Rectal smooth muscle tissue (tissue), 1 donor: Measurements from ENCODE around the gene MVB12B.

Source experiments
- H3K27ac ChIP-seq: one replicate; pipeline ENCODE4 v1.7.0; 2013; ENCODE audit warnings: low read depth, low read length, inconsistent platforms
- H3K27me3 ChIP-seq: one replicate; pipeline ENCODE4 v1.7.0; 2013; ENCODE audit warnings: low read length; ENCODE audit not compliant: control insufficient read depth, insufficient read depth
- H3K36me3 ChIP-seq: one replicate; pipeline ENCODE4 v1.7.0; 2013; ENCODE audit warnings: low read length; ENCODE audit not compliant: control insufficient read depth, insufficient read depth
- H3K4me1 ChIP-seq: one replicate; pipeline ENCODE4 v1.7.0; 2013; ENCODE audit warnings: low read length; ENCODE audit not compliant: control insufficient read depth, insufficient read depth
- H3K4me3 ChIP-seq: one replicate; pipeline ENCODE4 v1.7.0; 2013; ENCODE audit warnings: low read length
- H3K9ac ChIP-seq: one replicate; pipeline ENCODE4 v1.7.0; 2013; ENCODE audit warnings: low read length

The MVB12B gene

DNA sequence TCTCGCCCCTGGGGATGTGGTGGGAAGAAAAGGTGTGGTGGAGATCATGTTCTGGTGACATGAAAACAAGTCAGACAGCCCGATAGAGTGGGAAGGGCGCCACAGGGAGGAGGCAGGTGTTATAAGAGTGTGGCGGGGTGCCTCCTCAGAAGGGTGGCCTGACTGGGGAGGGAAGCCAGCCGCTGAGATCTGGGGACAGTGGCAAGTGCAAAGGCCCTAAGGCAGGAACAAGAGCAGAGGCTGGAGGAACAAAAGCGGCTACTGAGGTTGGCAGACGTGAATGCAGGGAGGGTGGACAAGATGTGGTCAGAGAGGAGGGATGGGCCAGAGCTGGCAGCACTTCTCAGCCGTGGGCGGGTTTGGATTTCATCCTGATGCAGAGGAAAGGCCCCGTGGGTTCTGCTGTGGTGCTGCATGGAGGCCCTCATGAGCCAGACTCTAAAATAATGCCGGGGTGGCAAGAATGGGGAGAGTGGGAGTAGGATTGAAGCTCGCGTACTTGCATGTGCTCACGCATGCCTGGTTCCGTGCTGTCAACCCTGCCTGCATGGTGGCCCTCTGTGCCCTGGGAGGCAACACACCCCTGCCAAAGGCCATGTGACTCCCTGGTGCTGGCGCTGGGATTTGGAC, 89.2 kb downstream of the MVB12B start:
- Histone ChIP-seq H3K4me1 (no peaks in the 10 kb centered on the region), H3K9ac (no peak overlapping the region), H3K27me3 (no peaks in the 10 kb centered on the region), H3K36me3 (no peaks in the 10 kb centered on the region), H3K4me3 (no peak overlapping the region), H3K27ac (no peak overlapping the region)

GRCh38 chr9:126417043-126417442, 90.4 kb downstream of the MVB12B start:
- Histone ChIP-seq H3K4me3 (no peak overlapping the region), H3K9ac (no peak overlapping the region), H3K4me1 (no peaks in the 10 kb centered on the region)

GRCh38 chr9:126417684-126418083, 91.1 kb downstream of the MVB12B start:
- Histone ChIP-seq H3K27me3 (no peaks in the 10 kb centered on the region), H3K27ac (no peak overlapping the region), H3K9ac (no peak overlapping the region), H3K4me1 (no peaks in the 10 kb centered on the region), H3K4me3 (no peak overlapping the region), H3K36me3 (peaks cover under 1% of the 10 kb centered on the region)

More at GRCh38 chr9:126417043-126417442, 90.4 kb downstream of the MVB12B start:
- Histone ChIP-seq H3K36me3 (no peaks in the 10 kb centered on the region), H3K27ac (no peak overlapping the region), H3K27me3 (no peaks in the 10 kb centered on the region)

- H3K9ac ChIP-seq = no peak overlapping the region
- H3K27ac ChIP-seq = no peak overlapping the region
- no peaks in the 10 kb centered on the region for H3K4me1 ChIP-seq
- H3K4me3 ChIP-seq = no peak overlapping the region
- peaks cover 3% of the 10 kb centered on the region for H3K36me3 ChIP-seq
- no peaks in the 10 kb centered on the region for H3K27me3 ChIP-seq
Observed at GRCh38 chr9:126418608-126419007, 92.0 kb downstream of the MVB12B start.

DNA sequence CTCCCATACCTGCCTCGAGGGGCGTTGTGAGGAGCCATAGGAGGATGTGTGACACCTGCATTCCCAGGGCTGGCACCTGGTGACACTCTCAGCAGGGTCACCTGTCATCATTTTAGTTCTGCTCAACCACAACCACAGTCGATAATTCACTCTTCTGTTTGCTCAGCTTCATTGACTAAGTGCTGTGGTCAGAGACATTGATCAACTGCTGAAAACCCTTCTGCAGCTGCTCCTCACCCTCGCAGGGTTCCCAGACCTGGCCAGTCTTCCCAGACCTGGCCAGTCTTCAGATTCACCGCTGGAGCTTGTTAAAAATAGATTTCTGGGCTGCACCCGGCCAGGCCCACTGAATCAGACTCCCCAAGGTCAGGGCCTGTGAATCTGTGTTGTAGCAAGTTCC, 92.8 kb downstream of the MVB12B start:
- Histone ChIP-seq H3K9ac (no peak overlapping the region), H3K4me1 (no peaks in the 10 kb centered on the region), H3K36me3 (peaks cover 6% of the 10 kb centered on the region), H3K27ac (no peak overlapping the region), H3K27me3 (no peaks in the 10 kb centered on the region), H3K4me3 (no peak overlapping the region)

- H3K36me3 ChIP-seq = peaks cover 8% of the 10 kb centered on the region
- no peak overlapping the region for H3K4me3 ChIP-seq
- H3K27me3 ChIP-seq = no peaks in the 10 kb centered on the region
- H3K27ac ChIP-seq = no peak overlapping the region
- no peak overlapping the region for H3K9ac ChIP-seq
- H3K4me1 ChIP-seq = no peaks in the 10 kb centered on the region
Observed at GRCh38 chr9:126420135-126420534, 93.5 kb downstream of the MVB12B start.

DNA sequence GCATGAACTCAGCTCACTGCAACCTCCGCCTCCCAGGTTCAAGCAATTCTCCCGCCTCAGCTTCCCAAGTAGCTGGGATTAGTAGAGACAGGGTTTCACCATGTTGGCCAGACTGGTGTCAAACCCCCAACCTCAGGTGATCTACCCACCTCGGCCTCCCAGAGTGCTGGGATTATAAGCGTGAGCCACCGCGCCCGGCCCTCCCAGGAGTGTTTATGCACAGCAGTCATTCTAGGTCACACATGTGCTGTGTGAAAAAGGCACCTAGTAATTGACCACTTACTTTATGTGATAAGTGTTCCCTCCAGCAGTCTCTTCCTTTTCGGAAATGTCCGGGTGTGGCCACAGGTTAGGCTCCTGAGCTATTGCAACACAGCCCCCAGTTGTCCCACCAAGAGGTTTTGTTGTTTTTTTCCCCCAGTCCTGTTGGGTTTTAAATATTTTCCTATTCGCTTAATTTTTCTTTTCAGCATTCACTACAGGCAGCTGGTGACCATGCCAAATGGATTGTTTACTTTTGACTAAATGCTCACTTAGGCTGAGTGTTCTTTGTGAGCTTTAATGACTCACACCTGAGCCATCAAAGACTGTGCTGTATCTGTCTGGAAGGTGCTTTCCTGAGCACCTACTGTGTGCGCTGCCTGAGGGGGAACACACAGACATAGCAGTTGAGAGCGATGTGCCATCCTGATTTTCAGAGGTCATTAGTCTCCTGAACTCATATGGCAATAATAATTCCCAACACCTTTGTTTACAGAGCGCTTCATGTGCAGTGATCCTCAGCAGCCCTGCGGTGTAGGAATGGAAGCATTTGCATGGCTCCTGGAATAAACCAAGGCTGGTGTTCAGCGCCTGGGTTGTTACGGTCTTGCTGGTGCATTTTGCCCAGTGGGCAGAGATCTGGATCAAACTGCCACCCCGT, 94.3 kb downstream of the MVB12B start:
- no peaks in the 10 kb centered on the region for H3K4me1 ChIP-seq
- no peak overlapping the region for H3K9ac ChIP-seq
- H3K27me3 ChIP-seq = no peaks in the 10 kb centered on the region
- no peak overlapping the region for H3K27ac ChIP-seq
- H3K4me3 ChIP-seq = no peak overlapping the region
- H3K36me3 ChIP-seq = peaks cover 8% of the 10 kb centered on the region

DNA sequence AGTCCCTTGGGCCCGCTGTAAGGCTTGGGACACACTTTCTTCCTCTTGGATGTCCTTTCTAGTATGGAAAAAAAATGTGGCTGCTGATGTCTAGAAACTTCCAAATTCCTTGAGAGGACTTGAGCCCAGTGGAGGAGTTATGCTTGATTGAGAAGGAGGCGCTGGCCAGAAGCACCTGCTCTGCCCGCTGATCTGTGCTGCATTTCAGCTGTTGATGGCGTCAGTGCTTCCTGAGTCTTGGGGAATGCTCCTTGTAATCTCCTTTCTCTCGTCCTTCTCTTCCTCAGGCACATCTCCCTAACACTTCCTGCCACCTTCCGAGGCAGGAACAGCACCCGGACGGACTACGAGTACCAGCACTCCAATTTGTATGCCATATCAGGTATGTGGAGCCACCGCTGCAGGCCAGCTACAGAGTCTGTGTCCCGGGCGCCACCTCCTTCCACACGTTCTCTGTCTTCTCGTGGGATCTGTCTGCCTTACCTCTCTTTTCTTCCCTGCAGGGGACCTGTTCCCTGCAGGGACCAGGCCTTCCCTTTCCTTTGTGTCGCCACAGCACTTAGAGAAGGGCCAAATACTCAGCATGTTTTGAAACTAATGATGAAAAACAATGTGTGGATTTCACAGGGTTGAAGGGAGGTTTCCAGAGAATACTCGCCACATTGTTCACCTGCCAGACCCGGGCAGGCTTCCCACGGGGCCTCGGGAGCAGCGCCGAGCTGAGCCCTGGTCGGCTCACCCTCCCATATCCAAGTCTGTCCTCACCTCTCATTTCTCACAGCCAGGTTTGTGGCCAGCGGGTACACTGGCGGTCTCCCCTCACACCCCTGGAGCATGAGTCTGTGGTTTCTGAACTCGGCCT, 95.2 kb downstream of the MVB12B start:
- Histone ChIP-seq H3K27ac (no peak overlapping the region), H3K9ac (no peak overlapping the region), H3K4me1 (no peaks in the 10 kb centered on the region), H3K27me3 (no peaks in the 10 kb centered on the region), H3K4me3 (no peak overlapping the region), H3K36me3 (peaks cover 8% of the 10 kb centered on the region)

DNA sequence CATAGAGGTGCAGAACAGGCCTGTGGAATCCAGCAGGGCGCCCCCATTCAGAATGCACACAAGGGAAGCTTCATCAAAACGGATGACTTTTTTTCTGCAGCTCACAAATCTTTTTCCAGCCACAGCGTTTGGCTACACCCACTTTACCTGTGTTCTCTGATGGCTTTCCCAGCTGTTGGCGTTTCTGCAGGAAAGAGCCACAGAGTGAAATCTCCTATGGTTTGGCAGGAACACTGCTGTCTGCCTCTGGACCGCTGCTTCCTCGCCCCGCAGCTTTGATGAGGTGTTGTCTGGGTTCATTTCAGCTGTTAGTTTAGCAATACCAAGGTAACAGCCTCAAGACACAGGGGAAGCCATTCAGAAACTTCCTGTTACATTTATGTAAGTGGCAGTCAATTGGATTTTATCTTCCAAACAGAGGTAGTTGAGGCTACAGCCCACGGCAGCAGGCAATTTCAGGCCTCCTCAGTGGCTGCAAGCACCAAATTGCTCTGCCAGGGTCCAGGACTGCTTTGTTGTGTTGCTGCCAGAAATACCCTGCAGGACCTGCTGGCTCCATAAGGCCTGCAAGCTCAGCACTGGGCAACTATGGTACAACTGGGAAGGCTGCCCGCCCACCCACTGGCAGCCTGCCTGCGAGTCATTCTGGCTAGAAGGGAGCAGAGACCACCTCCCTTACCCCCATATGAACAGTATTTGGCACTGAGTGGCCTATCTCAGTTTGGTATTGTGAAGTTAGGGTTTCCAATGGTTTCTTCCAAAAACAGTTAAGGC, 96.7 kb downstream of the MVB12B start:
- no peak overlapping the region for H3K27ac ChIP-seq
- no peaks in the 10 kb centered on the region for H3K27me3 ChIP-seq
- no peak overlapping the region for H3K9ac ChIP-seq
- H3K36me3 ChIP-seq = peaks cover 8% of the 10 kb centered on the region
- H3K4me1 ChIP-seq = no peaks in the 10 kb centered on the region
- no peak overlapping the region for H3K4me3 ChIP-seq

DNA sequence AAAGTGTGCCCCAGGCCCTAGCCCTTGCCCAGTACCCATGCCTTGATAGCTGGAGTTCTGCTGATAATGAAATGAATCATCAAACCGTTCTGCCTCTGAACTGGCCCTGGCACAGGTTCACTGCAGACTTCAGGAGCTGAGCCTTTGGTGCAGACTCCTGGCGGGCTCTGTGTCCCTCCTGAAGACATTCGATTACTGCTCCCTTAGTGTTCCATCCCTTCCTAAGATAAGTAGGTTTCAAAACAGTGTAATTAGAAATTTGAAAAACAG, 97.2 kb downstream of the MVB12B start:
- H3K4me3 ChIP-seq = no peak overlapping the region
- H3K36me3 ChIP-seq = peaks cover 8% of the 10 kb centered on the region
- no peak overlapping the region for H3K9ac ChIP-seq
- H3K27me3 ChIP-seq = no peaks in the 10 kb centered on the region
- H3K4me1 ChIP-seq = no peaks in the 10 kb centered on the region
- H3K27ac ChIP-seq = no peak overlapping the region

- Histone ChIP-seq H3K4me1 (no peaks in the 10 kb centered on the region), H3K27me3 (no peaks in the 10 kb centered on the region), H3K36me3 (peaks cover 8% of the 10 kb centered on the region), H3K27ac (no peak overlapping the region), H3K4me3 (no peak overlapping the region), H3K9ac (no peak overlapping the region)
Observed at GRCh38 chr9:126424511-126424910, 97.9 kb downstream of the MVB12B start.
